Renal cortical epithelial cell (primary cell): ENCODE measurements around the gene LRRC75A. TPM values are rescaled to one million over a fixed set of nuclear protein-coding genes. Genes with fewer than 3 reads are reported as not detected.
"Not testable (repeated sequence)": the region's sequence is repeated elsewhere in the genome, so short reads cannot be mapped to it uniquely, and the experiment has no call there.

ENCODE experiments used
- DNase-seq: peaks from one replicate; pipeline ENCODE4 v3.0.0-alpha.2; 2011; ENCODE audit warnings: low read depth
- total RNA-seq: library from RNA; depleted of rRNA; stranded (reverse); fragments of >200 nt; gene quantifications from 2 replicates; pipeline ENCODE4 v1.2.3, GENCODE V29; 2014

The LRRC75A gene
- total RNA-seq, 1 donor from 2014 or later: 0.30 TPM

- no peak for DNase-seq
These were observed 60.0 kb downstream of the LRRC75A start for GRCh38 chr17:16432017-16432416.

- no peak for DNase-seq
These were observed 61.3 kb downstream of the LRRC75A start for GRCh38 chr17:16430650-16431049.

- DNase-seq: no peak
These were observed 62.9 kb downstream of the LRRC75A start for GRCh38 chr17:16429083-16429482.

- DNase-seq: peak; percentile 30
These were observed 63.7 kb downstream of the LRRC75A start for GRCh38 chr17:16428098-16428882.

- no peak for DNase-seq
These were observed 65.0 kb downstream of the LRRC75A start for GRCh38 chr17:16427020-16427419.

GRCh38 chr17:16425698-16426659, 66.0 kb downstream of the LRRC75A start:
- DNase-seq: no peak

GRCh38 chr17:16425202-16425601, 66.8 kb downstream of the LRRC75A start:
- DNase-seq: no peak

GRCh38 chr17:16423226-16423872, 68.6 kb downstream of the LRRC75A start:
- no peak for DNase-seq

GRCh38 chr17:16422416-16422815, 69.6 kb downstream of the LRRC75A start:
- no peak for DNase-seq

GRCh38 chr17:16419929-16420271, 72.1 kb downstream of the LRRC75A start:
- DNase-seq: peak; percentile 82

GRCh38 chr17:16419074-16419928, 72.7 kb downstream of the LRRC75A start:
- peak; percentile 92 for DNase-seq

- peak; percentile 25 for DNase-seq
These were observed 73.3 kb downstream of the LRRC75A start for GRCh38 chr17:16418685-16419068.

GRCh38 chr17:16417896-16418684, 73.9 kb downstream of the LRRC75A start:
- DNase-seq: peak; percentile 69

GRCh38 chr17:16417399-16417798, 74.6 kb downstream of the LRRC75A start:
- DNase-seq: no peak

- no peak for DNase-seq
These were observed 76.7 kb downstream of the LRRC75A start, which contains the start of gene TRPV2 for GRCh38 chr17:16415031-16415924. Gene TRPV2 (plus strand): TSS chr17:16415571. CDS start chr17:16417669, 2,098 bp downstream.

GRCh38 chr17:16407911-16408588, 83.9 kb downstream of the LRRC75A start:
- DNase-seq: peak; percentile 35

GRCh38 chr17:16406742-16407674, 85.0 kb downstream of the LRRC75A start:
- DNase-seq: no peak

- DNase-seq: not testable (repeated sequence)
These were observed 88.1 kb downstream of the LRRC75A start for GRCh38 chr17:16403847-16404246.
